ENCODE measurements around the gene LIM2. TPM values are rescaled to one million over a fixed set of nuclear protein-coding genes. Genes with fewer than 3 reads are reported as not detected.
"Not testable (repeated sequence)": the region's sequence is repeated elsewhere in the genome, so short reads cannot be mapped to it uniquely, and the experiment has no call there.

LIM2 gene
- total RNA-seq, 2 experiments from 2014 or later, result not detected

DNA sequence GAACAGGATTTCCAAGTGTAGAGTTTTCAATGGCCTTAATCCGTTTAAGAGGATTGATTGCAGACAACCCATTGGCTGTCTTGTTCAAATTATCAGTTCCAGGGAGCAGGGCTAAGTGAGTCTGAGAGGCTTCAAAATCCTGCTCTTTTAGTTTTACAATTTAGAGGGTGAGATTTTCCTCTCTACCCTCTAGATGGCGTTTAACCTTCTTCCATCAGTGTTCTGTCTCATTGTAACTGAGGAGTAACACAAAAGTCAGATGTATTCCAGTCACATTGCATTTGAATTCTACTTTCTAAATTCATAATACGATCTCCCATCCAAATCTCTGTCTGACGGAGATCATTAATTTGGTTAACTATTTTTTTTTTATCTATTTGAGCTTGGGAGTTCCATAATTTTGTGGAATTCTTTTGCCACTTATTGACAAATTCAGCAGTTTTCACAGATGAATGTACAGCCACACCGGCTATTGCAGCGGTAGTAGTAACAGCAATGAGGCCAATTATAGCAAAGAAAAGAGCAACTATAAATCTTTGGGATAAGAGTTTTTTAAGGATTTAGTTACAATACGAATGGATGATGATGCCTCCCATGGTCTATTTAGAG is 10.4 kb upstream of the LIM2 start:
- DNase-seq (ENCODE audit: low spot score), result peak; percentile 69
- Histone ChIP-seq H3K9me3 (ENCODE audit: low read length) (peaks cover 13% of the 10 kb centered on the region), H3K79me2 (ENCODE audit: insufficient read depth, low read depth, low read length) (no peaks in the 10 kb centered on the region; the same call in 1 of the 2 replicates), H3K4me3 (ENCODE audit: low read depth, low read length, poor library complexity, severe bottlenecking) (no peak overlapping the region), H3K9me2 (ENCODE audit: insufficient read depth, low read length) (no peaks in the 10 kb centered on the region), H3K36me3 (ENCODE audit: insufficient read depth, low read length) (peaks cover 4% of the 10 kb centered on the region; the same call in 1 of the 2 replicates), H3K4me1 (ENCODE audit: insufficient read depth, low read length, poor library complexity, severe bottlenecking) (peaks cover 20% of the 10 kb centered on the region), H3K4me2 (ENCODE audit: low read length) (no peak overlapping the region), H2AFZ (ENCODE audit: low read length) (no peak overlapping the region), H3K27ac (ENCODE audit: low read depth, low read length, poor library complexity, severe bottlenecking) (no peak overlapping the region), H4K20me1 (ENCODE audit: insufficient read depth, low read length) (no peaks in the 10 kb centered on the region)
- TF ChIP-seq, protein P1, sequence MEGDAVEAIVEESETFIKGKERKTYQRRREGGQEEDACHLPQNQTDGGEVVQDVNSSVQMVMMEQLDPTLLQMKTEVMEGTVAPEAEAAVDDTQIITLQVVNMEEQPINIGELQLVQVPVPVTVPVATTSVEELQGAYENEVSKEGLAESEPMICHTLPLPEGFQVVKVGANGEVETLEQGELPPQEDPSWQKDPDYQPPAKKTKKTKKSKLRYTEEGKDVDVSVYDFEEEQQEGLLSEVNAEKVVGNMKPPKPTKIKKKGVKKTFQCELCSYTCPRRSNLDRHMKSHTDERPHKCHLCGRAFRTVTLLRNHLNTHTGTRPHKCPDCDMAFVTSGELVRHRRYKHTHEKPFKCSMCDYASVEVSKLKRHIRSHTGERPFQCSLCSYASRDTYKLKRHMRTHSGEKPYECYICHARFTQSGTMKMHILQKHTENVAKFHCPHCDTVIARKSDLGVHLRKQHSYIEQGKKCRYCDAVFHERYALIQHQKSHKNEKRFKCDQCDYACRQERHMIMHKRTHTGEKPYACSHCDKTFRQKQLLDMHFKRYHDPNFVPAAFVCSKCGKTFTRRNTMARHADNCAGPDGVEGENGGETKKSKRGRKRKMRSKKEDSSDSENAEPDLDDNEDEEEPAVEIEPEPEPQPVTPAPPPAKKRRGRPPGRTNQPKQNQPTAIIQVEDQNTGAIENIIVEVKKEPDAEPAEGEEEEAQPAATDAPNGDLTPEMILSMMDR (conservative IDR thresholded peaks at IDR 0.05; ENCODE audit: low read length), result peak; percentile 86
- TF ChIP-seq EZH2phosphoT487 (IDR thresholded peaks at IDR 0.05; ENCODE audit: borderline replicate concordance, low read depth, low read length), result no peak
- no TSS peak for BruUV-seq (replicated peaks)
- intact Hi-C loops (cut with micrococcal nuclease; ENCODE audit: unreplicated experiment), result no loop called here
- CTCF ChIA-PET (ENCODE audit: unreplicated experiment), result no interaction called here
- POLR2A ChIA-PET, result no interaction called here

DNA sequence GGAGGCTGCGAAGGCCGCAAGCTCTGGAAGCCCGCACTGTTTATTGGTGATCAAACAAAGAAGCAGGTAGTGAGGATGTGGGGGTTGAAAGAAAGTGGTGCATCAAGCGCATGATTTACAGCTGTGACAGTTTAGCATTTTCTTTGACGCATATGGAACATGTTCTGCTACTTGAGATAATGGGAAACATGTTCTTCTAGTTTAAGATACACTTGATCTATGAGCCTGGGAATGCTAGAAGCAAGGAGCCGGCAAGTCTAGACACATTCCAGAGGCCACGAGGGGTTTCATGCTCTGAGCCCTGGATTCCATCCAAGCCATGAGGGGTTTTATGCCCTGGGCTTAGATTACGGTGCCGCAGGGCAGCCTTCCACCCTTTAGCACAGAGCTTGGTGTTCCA is 9.7 kb upstream of the LIM2 start:
- DNase-seq (ENCODE audit: low spot score); BruUV-seq (replicated peaks); POLR2A ChIA-PET; H3K27ac ChIP-seq (ENCODE audit: low read depth, low read length, poor library complexity, severe bottlenecking); intact Hi-C loops (cut with micrococcal nuclease; ENCODE audit: unreplicated experiment); H3K4me2 ChIP-seq (ENCODE audit: low read length); H3K4me3 ChIP-seq (ENCODE audit: low read depth, low read length, poor library complexity, severe bottlenecking); H2AFZ ChIP-seq (ENCODE audit: low read length); H4K20me1 ChIP-seq (ENCODE audit: insufficient read depth, low read length); H3K9me2 ChIP-seq (ENCODE audit: insufficient read depth, low read length); H3K36me3 ChIP-seq (ENCODE audit: insufficient read depth, low read length); H3K79me2 ChIP-seq (ENCODE audit: insufficient read depth, low read depth, low read length): not testable (repeated sequence)
- H3K4me1 ChIP-seq (ENCODE audit: insufficient read depth, low read length, poor library complexity, severe bottlenecking), result peaks cover 25% of the 10 kb centered on the region
- H3K9me3 ChIP-seq (ENCODE audit: low read length), result peaks cover 11% of the 10 kb centered on the region
- CTCF ChIA-PET (ENCODE audit: unreplicated experiment), result interaction anchor here (0.6 kb wide), 1 partner anchor 10 kb away, joined by 3 read pairs; no protein-coding TSS in a partner anchor

DNA sequence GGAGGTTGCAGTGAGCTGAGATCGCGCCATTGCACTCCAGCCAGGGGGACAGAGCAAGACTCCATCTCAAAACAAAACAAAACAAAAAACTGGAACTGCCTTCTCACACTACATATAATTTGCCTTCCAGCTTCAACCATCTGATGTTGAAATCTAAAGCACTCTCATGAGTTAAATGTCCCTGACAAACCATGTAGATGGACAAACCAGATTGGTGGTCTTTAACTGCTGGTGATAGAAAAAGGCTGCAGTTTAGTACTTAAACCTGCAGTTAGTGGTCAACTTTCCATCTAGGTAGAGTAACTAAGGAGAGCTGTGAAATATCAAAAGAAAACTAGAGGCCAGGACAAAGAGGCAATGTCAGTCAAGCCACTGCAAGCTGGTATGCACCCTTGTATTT is 8.4 kb upstream of the LIM2 start:
- H3K27ac ChIP-seq (ENCODE audit: low read depth, low read length, poor library complexity, severe bottlenecking), result peak overlapping the region; percentile 93
- H3K4me2 ChIP-seq (ENCODE audit: low read length), result peak overlapping the region; percentile 95
- H3K9me3 ChIP-seq (ENCODE audit: low read length), result no peaks in the 10 kb centered on the region
- no peaks in the 10 kb centered on the region for H3K36me3 ChIP-seq (ENCODE audit: insufficient read depth, low read length)
- no peaks in the 10 kb centered on the region for H4K20me1 ChIP-seq (ENCODE audit: insufficient read depth, low read length)
- intact Hi-C loops (cut with micrococcal nuclease; ENCODE audit: unreplicated experiment), result no loop called here
- H3K4me1 ChIP-seq (ENCODE audit: insufficient read depth, low read length, poor library complexity, severe bottlenecking), result peaks cover 25% of the 10 kb centered on the region
- DNase-seq (ENCODE audit: low spot score), result no peak
- H3K9me2 ChIP-seq (ENCODE audit: insufficient read depth, low read length), result no peaks in the 10 kb centered on the region
- H2AFZ ChIP-seq (ENCODE audit: low read length), result no peak overlapping the region
- peak overlapping the region; percentile 85 for H3K4me3 ChIP-seq (ENCODE audit: low read depth, low read length, poor library complexity, severe bottlenecking)
- ChIA-PET CTCF (ENCODE audit: unreplicated experiment) (no interaction called here), POLR2A (interaction anchor here (1.3 to 1.9 kb wide), 2 partner anchors 21 to 28 kb away, joined by 6 to 11 read pairs; partner anchors contain the start of gene SIGLEC10)
- no peaks in the 10 kb centered on the region; the same call in 1 of the 2 replicates for H3K79me2 ChIP-seq (ENCODE audit: insufficient read depth, low read depth, low read length)
- BruUV-seq (replicated peaks), result no TSS peak
- TF ChIP-seq EZH2phosphoT487 (IDR thresholded peaks at IDR 0.05; ENCODE audit: borderline replicate concordance, low read depth, low read length), result no peak
- TF ChIP-seq, protein P1 (conservative IDR thresholded peaks at IDR 0.05; ENCODE audit: low read length), result no peak
